GM12801 (cell line): ENCODE data around the gene PBX3.

Experiments used
- CTCF ChIP-seq: IDR thresholded peaks from one replicate; pipeline ENCODE4 v1.5.1; 2011; ENCODE audit warnings: control low read depth; ENCODE audit not compliant: insufficient read length; ENCODE audit errors: extremely low read depth

Gene PBX3

GRCh38 chr9:125964702-125965225 lies 217.6 kb downstream of the PBX3 start:
- TF ChIP-seq CTCF, result no peak

GRCh38 chr9:125965477-125965876 lies 218.3 kb downstream of the PBX3 start:
- no peak for TF ChIP-seq CTCF

GRCh38 chr9:125966466-125966865 lies 219.3 kb downstream of the PBX3 start:
- no peak for TF ChIP-seq CTCF

- TF ChIP-seq CTCF, result no peak
These were observed 220.0 kb downstream of the PBX3 start for GRCh38 chr9:125966959-125967711.

GRCh38 chr9:125968714-125969374 lies 221.7 kb downstream of the PBX3 start:
- TF ChIP-seq CTCF, result no peak

GRCh38 chr9:125969462-125969861 lies 222.3 kb downstream of the PBX3 start:
- TF ChIP-seq CTCF, result no peak

- no peak for TF ChIP-seq CTCF
These were observed 222.7 kb downstream of the PBX3 start for GRCh38 chr9:125969868-125970267.
